ENCODE measurements around the gene CHRD.

The CHRD gene

DNA sequence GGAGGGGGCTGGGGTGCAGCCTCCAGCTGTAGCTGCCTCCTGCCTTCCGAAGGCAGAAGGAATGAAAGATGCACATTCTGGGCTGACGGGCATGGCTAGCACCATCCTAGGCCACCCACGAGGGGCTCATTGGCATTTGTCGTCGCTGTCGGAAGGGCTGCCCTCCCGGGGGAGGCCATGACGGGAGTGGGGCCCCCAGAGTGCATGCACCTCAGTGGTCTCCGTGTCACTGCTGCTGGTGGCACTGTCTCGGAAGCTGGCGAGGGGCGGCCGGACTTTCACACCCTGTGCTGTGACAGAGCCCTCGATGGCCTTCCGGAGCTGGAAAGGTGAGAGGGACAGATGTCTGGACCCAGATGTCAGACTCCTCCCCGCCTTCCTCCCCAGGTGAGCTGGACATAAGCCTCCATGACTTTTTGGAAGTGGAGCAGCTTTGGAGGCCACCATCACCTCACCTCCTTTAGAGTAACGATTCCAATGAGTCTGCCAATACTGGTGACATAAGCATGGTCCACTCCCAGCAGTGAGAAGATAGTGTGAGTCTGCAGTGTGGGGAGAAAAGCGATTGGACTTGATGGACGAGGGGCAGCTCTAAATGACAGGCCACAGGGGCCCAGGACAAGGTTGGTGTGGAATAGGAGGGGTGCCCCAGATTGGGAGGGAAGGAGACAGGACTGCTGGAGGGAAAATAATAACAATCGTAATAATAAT, 33.2 kb upstream of the CHRD start:
- in situ Hi-C loops (cut with HindIII; ENCODE audit: low sequenced_read_pairs) = no loop called here

- in situ Hi-C loops (cut with HindIII; ENCODE audit: low sequenced_read_pairs) = no loop called here
Measured at GRCh38 chr3:184347321-184348056, 32.4 kb upstream of the CHRD start.

DNA sequence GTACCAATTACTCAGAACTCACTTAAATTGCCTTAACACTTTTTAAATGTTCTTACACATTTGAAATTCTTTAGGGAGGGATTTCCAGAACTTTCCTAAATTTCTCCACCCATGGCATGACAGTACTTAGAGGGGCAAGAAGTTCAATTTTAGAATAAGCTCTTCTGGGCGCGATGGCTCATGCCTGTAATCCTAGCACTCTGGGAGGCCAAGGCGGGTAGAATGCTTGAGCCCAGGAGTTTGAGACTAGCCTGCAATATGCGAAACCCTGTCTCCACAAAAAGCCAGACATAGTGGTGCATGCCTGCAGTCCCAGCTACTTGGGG, 31.8 kb upstream of the CHRD start:
- in situ Hi-C loops (cut with HindIII; ENCODE audit: low sequenced_read_pairs) = no loop called here

- in situ Hi-C loops (cut with HindIII; ENCODE audit: low sequenced_read_pairs) = no loop called here
Measured at GRCh38 chr3:184349563-184350470, 30.0 kb upstream of the CHRD start.

DNA sequence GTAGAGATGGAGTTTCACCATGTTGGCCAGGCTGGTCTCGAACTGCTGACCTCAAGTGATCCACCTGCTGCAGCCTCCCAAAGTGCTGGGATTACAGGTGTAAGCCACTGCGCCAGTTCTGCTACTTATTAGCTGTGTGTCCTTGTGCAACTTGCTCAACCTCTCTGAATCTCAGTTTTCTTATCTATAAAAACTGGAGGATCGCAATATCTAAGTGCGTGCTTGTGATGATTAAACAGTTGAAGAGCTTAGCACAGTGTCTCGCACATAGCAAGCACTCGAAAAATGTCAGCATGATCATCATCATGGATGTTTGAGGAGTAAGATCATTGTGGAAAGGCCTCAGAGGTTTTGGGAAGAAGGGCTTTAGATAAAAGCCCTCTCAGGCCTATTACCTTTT, 29.2 kb upstream of the CHRD start:
- in situ Hi-C loops (cut with HindIII; ENCODE audit: low sequenced_read_pairs) = no loop called here

- in situ Hi-C loops (cut with HindIII; ENCODE audit: low sequenced_read_pairs) = no loop called here
Measured at GRCh38 chr3:184351511-184352148, 28.2 kb upstream of the CHRD start.

DNA sequence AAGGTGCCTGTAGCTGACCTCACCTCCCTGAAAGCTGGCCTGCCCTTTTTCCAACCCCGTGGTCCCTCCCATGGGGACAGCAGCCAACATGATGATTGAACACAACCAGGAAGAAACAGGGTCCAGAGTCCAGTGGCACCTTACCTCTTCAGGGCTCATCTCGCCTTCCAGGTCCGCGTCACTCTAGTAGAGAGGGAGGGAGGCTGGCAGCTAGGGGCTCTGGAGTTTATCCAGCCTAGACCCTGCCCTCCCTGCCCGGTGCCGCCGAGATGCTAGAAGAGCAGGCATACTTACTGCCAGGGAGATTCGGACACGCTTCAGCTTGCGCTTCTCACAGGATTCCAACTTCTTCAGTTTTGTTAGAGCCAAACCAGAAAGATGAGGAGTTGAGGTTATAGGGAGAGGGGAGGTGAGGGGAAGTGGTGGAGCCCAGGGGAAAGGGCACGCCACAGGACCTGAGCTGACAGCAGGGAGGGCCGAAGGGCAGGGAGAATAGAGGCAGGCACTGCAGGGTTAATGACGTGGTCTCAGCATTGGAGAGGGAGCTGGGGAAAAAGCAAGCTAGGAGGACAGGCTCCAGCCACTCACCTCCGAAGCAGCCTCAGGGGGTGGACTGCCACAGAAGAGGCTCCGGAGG, 27.6 kb upstream of the CHRD start:
- in situ Hi-C loops (cut with HindIII; ENCODE audit: low sequenced_read_pairs) = no loop called here

GRCh38 chr3:184352897-184353545, 26.8 kb upstream of the CHRD start:
- in situ Hi-C loops (cut with HindIII; ENCODE audit: low sequenced_read_pairs) = no loop called here

DNA sequence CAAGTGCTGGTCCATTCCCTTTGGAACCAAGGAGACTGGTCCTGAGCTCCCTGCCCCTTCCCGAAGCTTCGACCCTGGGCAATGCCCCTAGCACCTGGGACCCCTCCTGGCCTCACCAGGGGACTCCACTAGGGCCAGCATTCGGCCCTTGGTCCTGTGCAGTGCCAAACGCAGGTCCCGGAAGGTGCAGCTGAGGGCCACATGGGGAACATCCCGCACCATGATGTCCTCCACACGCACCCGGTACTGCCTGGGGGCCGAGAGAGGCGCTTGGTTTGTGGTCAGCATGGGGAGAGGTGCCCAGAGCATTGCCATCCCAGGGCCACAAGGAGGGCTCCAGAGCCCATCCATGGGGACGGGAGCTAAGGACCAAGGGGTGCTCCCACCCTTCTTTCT, 26.3 kb upstream of the CHRD start:
- in situ Hi-C loops (cut with HindIII; ENCODE audit: low sequenced_read_pairs) = no loop called here

DNA sequence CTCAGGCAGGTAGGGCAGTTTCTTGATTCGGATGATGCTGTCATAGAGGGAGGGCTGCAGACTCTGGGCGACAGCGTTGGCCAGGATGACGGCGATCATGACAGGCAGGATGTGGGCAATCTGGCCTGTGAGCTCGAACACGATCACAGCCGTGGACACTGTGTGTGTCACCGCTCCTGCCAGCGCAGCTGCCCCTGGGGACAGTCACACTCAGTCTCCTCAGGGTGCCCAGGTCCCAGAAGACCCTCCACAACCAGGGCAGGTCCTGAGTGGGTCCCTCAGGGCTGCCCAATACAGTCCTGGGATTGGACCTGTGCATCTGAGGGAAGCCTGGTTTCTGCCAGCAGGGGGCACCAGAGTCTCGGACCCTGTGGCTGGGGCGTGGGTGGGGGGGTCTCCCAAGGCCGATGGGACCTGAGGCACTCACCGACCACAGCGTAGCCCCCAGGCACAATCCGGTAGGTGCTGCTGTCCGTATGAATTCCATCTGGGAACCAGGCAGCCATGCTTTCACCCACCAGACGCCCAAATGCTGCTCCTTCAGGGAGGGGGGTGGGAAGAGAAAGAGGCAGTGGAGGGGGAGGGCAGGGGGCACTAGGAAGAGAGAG, 25.6 kb upstream of the CHRD start:
- in situ Hi-C loops (cut with HindIII; ENCODE audit: low sequenced_read_pairs) = no loop called here

GRCh38 chr3:184354754-184355153, 25.1 kb upstream of the CHRD start:
- in situ Hi-C loops (cut with HindIII; ENCODE audit: low sequenced_read_pairs) = no loop called here

- in situ Hi-C loops (cut with HindIII; ENCODE audit: low sequenced_read_pairs) = no loop called here
Measured at GRCh38 chr3:184355261-184356040, 24.4 kb upstream of the CHRD start.

DNA sequence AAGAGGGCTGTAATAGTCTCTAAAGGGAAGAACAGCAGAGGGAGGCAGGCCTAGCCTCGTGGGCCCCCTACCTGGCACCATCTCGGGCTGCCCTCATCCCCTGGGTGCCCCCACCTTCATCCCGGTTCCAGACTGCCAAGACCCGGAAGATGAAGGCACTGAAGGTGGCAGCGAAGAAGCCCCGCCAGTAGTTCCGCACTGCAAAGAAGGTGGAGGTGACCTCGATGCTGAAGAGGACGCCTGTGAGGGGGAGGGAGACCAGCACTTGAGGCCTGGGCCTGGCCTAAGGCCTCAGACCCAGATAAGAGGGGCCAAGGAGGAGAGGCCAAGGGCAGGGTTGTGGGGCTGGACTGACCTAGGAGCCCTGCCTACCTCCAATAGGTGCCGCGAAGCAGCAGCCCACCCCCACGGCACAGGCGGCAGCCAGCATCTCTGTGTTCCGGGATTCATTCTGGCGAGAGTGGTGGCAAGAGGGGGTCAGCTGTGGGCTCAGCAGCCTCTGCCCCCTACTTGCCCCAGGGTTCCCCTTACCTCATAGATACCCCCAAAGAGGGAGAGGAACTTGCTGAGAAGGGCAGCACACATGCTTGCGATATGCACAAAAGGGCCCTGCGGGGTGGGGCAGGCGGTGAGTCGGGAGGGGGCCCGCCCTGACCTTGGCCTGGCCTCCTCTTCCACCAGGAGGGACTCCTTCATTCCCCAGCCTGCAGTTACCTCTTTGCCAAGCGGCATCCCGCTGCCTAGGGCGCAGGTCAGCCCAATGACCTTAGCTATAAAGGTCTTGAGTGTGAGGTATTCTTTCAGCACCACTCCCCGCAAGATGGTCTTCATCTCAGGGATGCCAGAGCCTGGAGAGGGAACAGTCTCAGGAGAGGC, 22.4 kb upstream of the CHRD start:
- in situ Hi-C loops (cut with HindIII; ENCODE audit: low sequenced_read_pairs) = no loop called here

- in situ Hi-C loops (cut with HindIII; ENCODE audit: low sequenced_read_pairs) = no loop called here
Measured at GRCh38 chr3:184358124-184358767, 21.6 kb upstream of the CHRD start.

DNA sequence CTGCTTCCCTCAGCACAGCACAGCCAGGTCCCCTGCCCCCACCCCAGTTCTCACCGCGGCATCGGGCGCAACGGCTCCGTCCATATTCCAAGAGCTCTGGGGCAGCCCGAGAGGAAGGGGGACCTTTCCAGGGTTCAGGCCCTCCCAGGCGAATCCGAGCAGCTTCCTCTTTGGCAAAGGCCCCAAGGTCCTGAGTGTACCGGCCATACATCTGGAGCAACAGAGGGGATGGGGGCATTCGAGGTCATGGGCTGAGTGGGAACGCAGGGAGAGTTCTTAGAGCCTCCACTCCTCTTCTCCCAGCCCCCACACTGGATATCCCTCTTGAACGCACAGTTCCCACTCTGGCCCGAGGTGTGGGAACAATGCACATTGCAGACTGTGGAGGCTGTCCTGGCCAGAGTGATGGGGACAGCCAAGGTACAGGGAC, 20.9 kb upstream of the CHRD start:
- in situ Hi-C loops (cut with HindIII; ENCODE audit: low sequenced_read_pairs) = no loop called here

DNA sequence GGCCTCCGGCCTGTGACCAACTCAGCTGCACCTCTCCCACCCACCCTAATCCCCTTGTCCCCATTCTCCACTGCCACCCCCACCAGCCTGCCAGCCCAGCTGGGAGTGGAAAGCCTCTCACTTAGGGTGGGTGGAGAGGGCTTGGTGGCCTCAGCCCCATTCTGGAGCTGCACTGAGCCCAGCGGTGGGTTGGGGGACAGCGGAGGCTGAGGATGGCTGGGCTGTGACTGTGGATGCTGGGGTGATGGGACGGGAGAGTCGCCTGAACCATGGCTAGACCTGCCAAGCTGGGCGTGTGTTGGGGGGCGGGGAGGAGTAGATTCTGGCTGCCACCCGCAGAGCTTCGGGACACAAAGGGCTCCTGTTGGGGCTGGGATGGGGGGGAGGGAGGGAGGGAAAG, 20.2 kb upstream of the CHRD start:
- in situ Hi-C loops (cut with HindIII; ENCODE audit: low sequenced_read_pairs) = no loop called here

- in situ Hi-C loops (cut with HindIII; ENCODE audit: low sequenced_read_pairs) = no loop called here
Measured at GRCh38 chr3:184360070-184360928, 19.6 kb upstream of the CHRD start.

Measured in endothelial cell of hepatic sinusoid (primary cell).